Mucosa of gallbladder (tissue), 1 donor: ENCODE results near the gene MYLK. TPM values are rescaled to one million over a fixed set of nuclear protein-coding genes. Genes with fewer than 3 reads are reported as not detected.

ENCODE experiments used
- DNase-seq: peaks from one replicate; pipeline ENCODE4 v3.0.0-alpha.2; 2020; ENCODE audit warnings: low spot score
- total RNA-seq: library from RNA; stranded (reverse); gene quantifications from one replicate; pipeline ENCODE4 v1.2.1, GENCODE V29; 2021
- donor health status: DM: no; HTN: no; CAD: no.

Gene MYLK
- total RNA-seq, 1 donor from 2014 or later, result 671 TPM

DNA sequence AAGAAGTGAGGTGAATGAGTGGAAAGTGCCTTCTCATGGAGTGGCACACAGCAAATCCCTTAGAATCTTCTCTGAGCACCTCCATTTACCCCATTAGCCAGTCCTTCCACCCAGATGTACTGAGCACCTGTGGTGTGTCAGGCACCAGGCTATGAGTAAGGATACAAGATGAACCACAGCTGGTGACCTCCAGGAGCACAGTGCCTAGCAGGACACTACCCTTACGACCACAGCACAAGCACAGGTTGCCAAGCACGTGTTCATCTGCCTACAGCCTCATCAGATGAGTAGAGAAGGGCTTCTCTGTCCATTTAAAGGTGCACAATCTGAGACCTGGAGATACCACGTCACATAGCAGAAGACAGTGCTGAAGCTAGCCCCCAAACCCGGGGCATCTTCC is 6.2 kb downstream of the MYLK start:
- DNase-seq, result no peak

DNA sequence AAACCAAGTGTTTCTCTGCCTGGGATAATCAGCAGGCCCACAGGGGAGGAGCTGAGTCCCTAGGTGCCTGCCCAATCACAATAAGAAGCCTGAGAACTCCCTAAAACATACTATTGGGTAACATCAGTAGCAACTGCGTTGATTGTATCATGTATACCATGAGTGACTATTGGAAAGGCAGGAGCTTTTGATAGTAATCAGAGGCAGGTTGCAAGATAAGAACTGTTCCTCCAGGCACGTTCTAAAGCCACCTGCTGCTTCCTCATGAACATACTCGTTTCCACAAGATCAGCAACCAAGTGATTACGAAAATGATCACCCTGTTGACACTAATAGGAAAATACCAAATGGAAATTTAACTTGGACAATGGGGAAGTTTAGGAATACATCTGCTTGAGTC is 6.7 kb downstream of the MYLK start:
- no peak for DNase-seq

DNA sequence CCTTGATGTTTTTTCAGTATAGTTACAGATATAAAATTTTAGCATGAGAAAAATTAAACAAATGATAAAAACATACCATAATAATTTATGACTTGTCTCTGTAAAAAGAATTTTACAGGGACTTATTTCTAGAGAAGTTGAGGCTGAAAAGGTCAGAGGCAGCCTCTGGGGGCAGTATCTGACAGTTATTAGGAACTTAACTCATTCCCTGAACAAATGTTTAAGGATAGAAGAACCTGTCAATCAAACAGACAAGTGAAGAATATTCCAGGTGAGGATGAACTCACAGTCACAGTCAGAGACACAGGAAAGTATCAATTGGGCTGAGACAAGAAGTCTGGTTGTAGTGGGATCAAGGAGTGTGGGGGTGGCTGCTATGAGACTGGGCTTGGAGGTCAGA is 7.3 kb downstream of the MYLK start:
- no peak for DNase-seq

DNA sequence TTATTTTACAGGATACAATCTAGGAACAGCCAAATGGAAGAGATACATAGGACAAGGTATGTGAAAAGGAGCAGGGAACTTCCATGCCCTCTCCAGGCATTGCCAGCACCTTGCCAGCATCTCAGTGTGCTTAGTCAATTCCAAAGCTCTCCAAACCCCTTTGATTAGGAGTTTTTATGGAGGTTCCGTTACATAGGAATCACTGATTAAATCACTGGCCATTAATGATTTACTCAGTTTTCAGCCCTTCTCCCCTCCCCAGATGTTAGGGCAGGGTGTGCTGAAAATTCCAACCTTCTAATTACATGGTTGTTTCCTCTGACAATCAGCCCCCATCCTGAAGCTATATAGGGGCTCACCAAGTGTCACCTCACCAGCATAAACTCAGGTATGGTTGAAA is 11.5 kb downstream of the MYLK start:
- no peak for DNase-seq

DNA sequence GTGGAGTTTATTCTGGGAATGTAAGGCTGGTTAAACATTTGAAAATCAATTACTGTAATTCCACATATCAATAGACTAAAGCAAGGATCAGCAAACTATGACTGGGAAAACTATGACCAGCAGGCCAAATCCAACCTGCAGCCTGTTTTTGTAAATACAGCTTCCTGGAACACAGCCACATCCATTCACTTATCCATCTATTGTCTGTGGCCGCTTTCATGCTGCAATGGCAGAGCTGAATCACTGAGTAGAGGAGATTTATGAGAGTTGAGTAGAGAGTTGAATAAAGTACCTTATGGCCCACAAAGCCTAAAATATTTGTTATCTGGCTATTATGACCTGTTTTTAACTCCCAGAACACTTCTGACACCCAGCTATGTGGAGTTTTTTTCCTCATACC is 12.2 kb downstream of the MYLK start:
- DNase-seq, result peak; percentile 54

DNA sequence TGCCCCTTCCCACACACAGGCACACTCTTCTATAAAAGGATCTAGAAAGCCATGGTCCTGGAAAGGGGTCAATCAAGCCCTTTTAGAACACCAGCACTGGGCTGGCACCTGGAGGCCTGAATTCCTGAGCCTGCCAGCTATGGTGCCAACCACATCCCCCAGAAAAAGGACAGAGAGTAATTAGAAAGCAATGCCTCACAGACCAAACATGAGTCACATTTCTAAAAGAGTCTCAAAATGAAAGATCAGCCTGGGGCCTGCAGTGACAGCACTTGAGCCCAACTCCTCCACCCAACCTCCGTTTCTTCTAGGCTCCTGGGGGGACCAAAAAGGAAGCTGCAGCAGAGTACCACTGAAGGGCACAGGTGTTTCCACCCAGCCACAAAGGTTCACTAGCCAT is 14.1 kb downstream of the MYLK start:
- no peak for DNase-seq

DNA sequence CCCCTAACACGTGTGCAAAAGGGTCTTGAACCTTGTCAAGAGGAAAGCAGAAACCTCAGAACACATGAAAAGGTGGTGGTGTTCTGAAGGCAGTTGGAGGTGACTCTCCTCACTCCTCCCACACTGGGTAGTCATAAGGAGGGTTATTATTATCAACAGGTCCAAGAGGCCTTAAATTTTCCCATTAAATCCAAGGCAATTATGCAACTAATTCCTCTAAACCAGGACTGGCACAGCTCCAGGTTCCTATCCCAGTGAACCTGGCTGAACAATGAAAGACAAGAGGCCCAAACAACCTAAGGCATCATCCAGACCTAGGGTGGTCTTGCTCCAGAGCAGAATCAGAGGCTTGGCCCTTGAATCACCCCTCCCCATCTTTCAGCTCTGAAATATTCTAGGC is 15.0 kb downstream of the MYLK start:
- DNase-seq, result no peak

DNA sequence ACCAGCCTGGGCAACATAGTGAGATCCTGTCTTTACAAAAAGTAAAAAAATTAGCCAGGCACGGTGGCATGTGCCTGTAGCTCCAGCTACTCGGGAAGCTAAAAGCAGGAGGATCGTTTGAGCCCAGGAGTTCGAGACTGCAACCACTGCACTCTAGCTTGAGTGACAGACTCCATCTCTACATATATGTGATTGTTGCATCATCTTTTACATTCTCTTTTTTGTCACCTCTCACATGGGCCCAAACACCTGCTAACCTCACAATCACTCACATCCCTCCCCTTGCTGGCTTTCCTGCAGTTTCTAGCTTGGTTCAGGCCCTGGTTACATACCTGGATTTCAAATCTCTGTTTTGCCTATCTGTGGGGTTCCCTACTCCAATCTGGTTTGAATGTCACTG is 19.4 kb downstream of the MYLK start:
- DNase-seq, result no peak

DNA sequence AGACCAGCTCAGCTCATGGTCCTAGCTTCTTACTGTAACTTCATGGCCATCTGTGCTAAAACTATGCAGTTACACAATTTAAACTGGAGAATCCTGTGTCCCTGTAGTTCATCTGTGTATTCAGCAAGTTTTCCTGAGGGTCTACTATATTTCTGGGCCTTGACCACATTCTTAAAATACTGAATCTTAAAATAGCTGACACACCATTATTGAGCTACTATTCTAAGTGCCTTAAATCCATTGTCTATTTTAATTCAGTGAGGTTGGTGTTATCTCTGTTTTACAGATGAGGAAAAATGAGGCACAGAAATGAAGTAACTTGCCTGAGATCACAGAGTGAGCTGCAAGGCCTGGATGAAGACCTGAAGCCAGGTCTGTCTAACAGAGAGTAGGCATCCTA is 22.0 kb downstream of the MYLK start:
- no peak for DNase-seq

DNA sequence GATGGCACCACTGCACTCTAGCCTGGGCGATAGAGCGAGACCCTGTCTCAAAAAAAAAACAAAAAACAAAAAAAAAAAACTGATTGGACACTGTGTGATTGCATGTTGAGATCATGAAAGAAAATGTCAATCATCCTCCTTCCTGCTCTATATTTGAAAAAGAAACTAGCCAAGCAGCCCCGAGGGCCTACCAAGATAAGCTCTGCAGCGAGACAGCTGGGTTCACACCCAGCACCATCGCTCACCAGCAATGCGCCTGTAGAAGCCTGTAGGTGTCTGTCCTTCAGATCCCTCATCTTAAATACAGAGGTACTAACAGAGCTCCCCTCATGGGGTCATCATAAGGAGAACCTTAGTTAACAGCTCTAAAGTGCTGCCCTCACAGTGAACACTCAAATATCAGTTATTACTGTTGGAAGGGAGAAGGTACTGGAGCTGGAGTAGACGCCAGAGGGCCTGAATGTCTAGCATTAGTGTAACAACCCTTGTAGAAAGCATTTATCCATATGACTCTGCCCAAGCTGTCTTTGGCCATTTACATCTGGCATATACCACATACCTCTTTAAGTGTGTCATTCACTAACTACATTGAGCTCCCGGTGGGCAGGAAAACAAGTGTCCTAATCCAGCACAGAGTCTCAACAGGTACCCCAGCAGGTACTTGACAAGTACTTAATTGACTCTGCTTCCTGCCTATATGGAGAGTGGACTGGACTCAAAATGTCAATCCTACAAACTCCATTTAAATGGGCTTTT is 22.9 kb downstream of the MYLK start:
- DNase-seq, result no peak

DNA sequence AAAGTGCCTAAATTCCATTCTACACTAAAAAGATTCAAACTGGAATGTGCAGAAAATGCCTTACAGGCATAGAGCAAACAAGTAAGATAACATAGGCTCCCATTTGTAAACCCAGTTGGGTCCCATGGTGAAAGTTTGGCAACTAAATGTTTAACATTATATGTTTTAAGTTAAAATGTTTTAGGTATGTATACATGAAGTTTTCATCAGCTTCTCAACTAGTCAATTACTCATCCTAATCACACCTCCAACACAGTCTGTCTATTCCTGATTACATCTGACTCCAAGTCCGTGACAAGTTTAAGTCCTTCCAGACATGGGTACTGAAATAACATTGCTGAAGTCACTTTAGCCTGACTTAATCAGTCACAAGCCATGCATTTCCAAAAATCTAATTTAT is 25.0 kb downstream of the MYLK start:
- no peak for DNase-seq

DNA sequence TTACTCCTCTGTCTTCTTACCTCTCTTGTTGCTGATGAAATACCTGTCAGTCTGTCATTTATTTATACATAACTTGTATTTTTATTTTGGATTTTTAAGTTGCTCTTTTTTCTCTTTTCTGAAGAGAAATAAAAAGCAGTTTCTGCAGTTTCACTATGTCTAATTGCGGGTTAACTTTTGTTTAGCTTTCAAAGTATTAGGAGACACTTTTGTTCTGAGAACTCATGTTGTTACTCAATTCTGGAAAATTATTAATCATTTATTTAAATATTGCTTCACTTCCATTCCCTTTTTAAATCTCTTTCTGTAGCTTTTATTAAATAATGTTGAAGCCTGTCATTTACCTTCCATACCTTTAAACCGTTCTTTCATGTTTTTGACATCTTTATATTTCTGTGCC is 29.2 kb downstream of the MYLK start:
- no peak for DNase-seq

DNA sequence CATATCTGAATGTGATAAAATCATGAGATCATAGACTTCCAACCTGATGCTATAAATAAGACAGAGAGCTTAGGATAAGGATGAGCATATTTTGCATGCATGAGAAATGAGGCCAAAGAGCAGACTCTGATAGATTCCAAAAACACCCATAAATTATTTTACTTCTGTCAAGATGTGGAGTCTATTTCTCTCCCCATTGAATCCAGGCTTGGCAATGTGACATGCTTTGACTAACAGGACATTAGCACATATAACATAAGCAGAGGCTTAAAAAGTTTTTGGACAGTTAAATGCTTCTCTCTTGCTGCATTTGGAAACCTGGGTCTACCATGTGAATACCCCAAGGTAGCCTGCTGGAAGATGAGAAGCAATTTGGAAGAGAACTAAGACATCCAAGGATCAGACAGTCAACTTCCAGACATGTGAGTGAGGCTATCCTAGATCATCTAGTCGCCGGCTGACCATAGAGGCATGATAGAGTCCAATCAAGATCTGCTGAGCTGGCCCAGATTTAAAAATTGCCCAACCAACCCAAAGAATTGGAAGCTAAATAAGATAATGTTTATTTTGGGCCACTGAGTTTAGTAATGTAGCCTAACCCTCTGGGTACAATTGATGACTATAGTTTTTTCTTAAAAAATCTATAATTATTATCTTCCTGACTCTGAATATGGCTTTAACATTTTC is 30.3 kb downstream of the MYLK start:
- no peak for DNase-seq

DNA sequence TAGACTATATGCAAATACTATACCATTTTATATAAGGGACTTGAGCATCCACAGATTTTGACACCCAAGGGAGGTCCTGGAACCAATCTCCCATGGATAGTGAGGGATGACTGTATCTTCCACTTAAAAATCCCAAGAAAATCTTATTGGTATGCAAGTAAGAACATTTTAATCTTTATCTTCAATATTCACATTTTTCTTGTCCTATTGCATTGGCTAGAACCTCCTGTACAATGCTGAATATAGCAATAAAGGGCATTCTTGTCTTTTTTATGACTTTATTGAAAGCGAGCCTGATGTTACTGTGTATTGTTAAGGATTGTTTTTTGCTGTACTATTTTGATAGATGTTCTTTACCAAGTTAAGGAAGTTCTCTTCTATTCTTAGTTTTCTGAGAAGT is 36.9 kb downstream of the MYLK start:
- no peak for DNase-seq

DNA sequence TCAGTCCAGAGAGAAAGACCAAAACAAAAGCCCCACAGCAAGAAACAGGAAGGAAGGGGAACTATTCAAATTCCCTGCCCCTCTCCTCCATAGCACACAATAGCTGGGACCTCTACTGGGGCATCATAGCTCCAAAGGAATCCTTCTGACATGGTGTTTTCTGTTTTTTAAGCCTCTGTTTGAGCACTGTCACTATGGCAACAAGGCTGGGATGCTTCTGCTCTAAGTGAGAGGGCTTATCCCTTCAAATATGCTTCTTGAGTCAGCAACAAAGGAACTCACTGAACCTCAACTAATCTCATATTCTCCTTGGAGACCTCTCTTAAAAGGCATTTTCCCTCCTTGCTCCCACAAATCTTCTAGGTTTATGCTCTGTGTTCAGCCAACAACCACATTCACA is 40.5 kb downstream of the MYLK start:
- no peak for DNase-seq

DNA sequence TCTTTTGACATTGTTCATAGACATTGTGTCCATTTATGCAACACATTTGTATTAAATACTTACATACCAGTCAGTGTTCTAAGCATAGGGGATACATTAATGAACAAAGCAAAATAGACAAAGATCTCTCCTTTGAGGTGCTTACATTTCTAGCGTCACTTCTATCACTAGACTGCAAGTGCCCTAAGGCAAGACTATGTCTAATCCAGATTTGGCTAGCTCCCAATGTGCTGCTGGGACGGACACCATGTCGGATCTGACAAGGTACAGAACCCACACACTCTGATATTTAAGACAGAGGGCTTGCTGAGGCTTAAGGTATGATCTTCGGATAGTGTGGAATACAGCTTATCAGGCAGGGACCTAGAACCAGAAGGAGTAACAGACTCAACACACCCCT is 41.4 kb downstream of the MYLK start:
- DNase-seq, result no peak

DNA sequence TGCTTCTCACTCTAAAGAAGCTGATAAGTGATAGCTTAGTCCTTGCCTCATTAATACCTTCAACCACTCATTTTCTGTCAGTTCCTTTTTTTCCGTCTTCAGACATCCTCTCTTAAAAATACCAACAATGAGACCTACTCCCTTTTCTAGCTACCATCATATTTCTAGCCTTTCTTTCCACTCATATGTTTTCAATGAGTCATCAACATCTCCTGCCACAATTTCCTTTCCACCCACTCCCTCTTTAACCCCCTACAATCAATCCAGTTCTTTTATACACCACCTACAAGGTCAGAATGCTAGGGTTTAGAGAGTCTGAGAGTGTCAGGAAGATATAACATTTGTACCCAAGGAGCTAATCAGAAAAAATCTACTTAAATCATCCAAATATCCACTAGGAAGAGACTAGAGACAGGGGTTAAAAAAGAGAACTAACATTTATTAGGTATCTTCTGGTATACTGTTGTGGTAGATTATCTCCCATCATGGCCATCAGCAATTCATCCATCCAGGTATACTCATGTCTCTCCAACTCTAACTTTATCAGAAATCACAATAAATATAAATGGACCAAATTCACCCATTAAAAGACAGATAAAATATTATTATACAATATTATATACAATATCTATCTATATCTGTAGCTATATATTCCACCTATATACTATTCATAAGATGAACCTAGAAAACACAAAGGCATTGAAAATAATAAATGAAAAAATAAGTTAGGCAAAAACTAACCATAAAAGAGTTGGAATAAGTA is 42.5 kb downstream of the MYLK start:
- no peak for DNase-seq

DNA sequence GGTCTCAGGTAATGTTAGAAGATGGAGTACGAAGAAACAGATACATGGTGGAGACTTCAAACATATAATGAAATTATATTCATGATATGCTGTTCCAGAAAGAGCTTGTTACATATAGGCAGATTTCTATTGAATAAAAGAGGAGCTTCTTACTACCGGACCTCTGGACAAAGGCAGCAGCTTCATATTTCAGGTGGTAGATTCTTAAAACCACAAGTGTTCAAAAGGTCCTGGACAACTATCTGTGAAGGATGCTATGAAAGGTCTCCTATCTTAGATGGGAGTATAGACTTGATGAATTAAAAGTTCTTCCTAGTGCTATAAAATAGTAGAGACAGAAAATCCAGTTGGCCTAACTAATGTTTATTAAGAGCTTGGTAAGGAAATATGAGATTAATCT is 43.2 kb downstream of the MYLK start:
- no peak for DNase-seq

DNA sequence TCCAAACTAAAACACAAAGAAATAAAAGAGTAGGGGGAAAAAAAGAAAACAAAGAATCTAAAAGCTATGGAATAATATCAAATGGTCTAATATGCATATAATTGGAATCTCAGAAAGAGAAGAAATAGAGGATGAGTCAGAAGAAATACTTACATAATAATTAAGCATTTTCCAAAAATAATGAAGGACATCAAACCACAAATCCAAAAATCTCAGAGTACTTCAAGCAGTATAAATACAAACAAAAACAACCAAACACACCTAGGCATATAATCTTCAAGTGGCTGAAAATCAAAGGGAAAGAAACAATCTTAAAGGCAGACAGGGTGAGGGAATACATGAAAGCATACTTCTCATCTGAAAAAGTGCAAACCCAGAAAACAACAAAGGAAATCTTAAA is 46.3 kb downstream of the MYLK start:
- DNase-seq, result no peak

DNA sequence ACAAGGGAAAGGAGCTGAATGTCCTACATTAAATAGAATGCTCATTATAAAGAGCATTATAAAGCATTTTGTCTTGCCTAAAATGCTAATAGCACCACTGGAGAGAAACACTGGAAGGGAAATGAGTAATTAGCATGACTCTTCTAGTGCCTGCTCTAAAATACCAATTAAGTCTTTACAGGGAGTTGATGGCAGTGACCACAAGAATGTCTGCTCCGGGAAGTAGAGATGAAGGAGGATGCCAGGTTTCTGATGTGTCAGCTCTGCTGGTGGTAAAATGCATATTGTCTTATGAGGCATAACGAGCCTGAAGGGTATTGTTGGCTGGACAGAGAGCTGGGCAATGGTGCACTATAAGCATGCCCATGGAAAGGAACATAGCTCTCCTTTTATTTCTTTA is 49.5 kb downstream of the MYLK start:
- DNase-seq, result no peak

DNA sequence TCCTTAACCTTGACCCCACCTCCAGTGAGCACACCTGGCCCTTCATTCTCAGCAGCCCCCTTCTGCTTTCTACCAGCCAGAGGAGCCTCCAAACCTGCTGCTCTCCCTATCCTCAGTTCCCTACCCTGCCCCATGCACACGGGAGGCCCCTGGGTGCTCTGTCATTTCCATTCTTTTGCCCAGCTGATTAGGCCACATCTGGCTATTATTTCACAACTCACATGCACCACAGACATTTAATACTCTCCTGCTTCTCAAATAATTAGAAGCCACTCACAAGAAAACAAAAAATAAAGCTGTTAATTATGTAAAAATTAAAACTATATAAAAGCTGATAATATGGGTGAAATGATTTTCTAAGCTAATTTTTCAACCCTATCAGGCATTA is 50.7 kb downstream of the MYLK start:
- no peak for DNase-seq

DNA sequence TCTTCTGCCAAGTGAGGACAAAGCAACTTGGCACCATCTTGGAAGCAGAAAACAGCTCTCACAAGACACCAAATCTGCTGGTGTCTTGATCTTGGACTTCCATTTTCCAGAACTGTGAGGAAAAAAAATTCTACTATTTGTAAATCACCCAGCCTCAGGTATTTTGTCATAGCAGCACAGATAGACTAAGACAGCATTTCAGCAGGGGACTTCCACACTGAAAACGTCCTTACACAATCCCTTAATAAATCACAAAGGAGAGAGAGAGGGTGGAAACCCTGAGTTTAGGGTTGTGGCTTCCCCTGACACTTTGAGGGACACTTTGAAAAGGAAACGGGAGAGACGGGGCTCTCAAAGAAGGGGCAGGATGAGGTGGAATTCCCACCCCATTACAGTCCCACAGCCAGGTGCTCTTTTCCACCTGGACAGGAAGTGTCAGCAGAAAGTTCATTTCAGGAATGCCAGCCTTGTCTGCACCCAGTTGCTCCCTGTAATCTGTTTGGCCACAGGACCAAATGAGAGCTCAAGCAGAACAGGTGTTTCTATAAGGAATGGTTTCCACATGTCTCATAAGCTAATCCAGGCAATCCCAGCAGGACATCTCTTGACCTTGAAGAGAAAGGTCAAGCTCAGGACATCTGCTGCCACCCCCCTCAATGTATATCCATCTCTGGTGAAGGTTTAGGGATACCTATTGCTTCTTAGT is 51.3 kb downstream of the MYLK start:
- DNase-seq, result no peak
